ENCODE measurements around the gene TPPP.

The TPPP gene

DNA sequence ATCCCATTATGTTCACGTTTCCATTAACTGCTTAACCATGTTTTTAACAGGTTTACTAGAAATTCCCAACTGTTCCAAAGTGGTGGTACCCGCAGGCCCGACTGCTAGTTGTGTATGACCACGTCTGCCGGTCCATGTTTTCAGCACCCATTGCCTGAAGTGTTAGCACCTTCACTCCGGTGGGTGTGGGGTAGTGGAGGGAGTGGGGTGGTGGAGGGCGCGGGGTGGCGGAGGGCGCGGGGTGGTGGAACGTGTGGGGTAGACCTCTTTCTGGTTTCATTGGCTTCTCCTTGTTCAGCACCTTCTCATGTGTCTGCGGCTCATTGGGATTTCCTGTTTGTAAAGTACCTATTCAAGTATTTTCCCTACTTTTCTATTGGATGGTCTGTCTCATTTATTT, 37.7 kb downstream of the TPPP start:
- Histone ChIP-seq H3K9me3 (ENCODE audit: control insufficient read depth in 2 of 2, low read length in 2 of 2) (no peaks in the 10 kb centered on the region), H3K4me1 (ENCODE audit: control insufficient read depth in 2 of 2, insufficient read depth in 2 of 2, low read length in 2 of 2) (no peaks in the 10 kb centered on the region), H3K27ac (ENCODE audit: low read depth in 2 of 2, low read length in 2 of 2) (no peak overlapping the region), H3K36me3 (ENCODE audit: control insufficient read depth in 2 of 2, insufficient read depth in 2 of 2, low read length in 2 of 2) (peaks cover 0 to 12% of the 10 kb centered on the region in 2 donors), H3K9ac (ENCODE audit: low read depth in 1 of 2, low read length in 2 of 2) (no peak overlapping the region), H3K27me3 (ENCODE audit: control insufficient read depth in 2 of 2, insufficient read depth in 2 of 2, low read length in 2 of 2) (no peaks in the 10 kb centered on the region), H3K4me3 (ENCODE audit: low read length in 2 of 2) (no peak overlapping the region)

DNA sequence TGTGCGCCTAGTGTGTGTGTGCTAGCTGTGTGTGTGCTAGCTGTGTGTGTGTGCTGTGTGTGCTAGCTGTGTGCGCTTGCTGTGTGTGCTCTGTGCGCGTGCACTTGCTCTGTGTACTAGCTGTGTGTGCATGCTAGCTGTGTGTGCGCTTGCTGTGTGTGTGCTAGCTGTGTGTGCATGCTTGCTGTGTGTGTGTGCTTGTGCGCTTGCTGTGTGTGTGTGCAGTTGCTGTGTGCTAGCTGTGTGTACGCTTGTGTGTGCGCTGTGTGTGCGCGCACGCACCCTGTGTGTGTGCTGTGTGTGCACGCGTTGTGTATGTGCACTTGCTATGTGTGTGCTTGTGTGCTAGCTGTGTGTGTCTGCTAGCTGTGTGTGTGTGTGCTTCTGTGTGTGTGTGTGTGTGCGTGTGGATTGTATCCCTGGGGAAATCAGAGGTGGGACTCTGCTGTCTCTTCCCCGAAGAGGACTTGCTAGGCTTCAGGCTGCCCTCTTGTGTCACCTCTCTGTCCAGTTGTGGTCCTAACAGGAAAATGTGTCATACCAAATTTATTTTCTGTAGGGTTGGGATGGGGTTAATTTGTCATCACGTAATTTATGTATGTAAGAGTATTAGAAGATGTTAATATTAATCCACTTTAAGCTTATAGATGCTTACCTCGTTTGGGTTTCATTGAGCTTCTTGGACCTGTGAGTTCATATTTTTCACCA, 38.9 kb downstream of the TPPP start:
- Histone ChIP-seq H3K27me3 (ENCODE audit: control insufficient read depth in 2 of 2, insufficient read depth in 2 of 2, low read length in 2 of 2) (no peaks in the 10 kb centered on the region), H3K27ac (ENCODE audit: low read depth in 2 of 2, low read length in 2 of 2) (no peak overlapping the region), H3K4me1 (ENCODE audit: control insufficient read depth in 2 of 2, insufficient read depth in 2 of 2, low read length in 2 of 2) (no peaks in the 10 kb centered on the region), H3K9me3 (ENCODE audit: control insufficient read depth in 2 of 2, low read length in 2 of 2) (no peaks in the 10 kb centered on the region), H3K36me3 (ENCODE audit: control insufficient read depth in 2 of 2, insufficient read depth in 2 of 2, low read length in 2 of 2) (peaks cover 0 to 8% of the 10 kb centered on the region in 2 donors), H3K9ac (ENCODE audit: low read depth in 1 of 2, low read length in 2 of 2) (no peak overlapping the region), H3K4me3 (ENCODE audit: low read length in 2 of 2) (no peak overlapping the region)

DNA sequence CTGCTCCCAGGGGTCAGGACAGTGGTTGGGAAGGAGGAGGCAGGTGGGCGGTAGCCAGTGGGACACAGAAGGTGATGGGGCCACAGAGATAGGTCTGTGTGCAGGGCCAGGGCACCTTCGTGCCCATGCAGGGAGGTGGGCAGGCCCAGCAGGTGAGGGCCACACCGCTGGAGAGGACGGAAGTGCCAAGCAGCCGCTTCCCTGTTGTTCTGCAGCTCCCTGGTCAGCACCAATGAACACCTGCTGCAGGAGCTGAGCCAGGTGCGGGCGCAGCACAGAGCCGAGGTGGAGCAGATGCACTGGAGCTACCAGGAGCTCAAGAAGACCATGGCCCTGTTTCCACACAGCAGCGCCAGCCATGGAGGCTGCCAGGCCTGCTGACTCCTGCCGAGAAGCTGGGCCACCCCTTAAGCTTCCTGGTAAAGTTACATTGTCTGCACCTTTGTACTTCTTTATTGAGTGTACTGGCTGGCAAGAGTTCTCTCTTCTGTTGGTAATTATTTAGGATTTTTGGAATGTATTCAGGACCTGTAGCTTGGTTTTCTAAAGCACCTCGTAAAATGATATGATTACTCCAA, 40.3 kb downstream of the TPPP start:
- no peak overlapping the region for H3K4me3 ChIP-seq (ENCODE audit: low read length in 2 of 2)
- H3K4me1 ChIP-seq (ENCODE audit: control insufficient read depth in 2 of 2, insufficient read depth in 2 of 2, low read length in 2 of 2): no peaks in the 10 kb centered on the region
- H3K27ac ChIP-seq (ENCODE audit: low read depth in 2 of 2, low read length in 2 of 2): no peak overlapping the region
- no peak overlapping the region for H3K9ac ChIP-seq (ENCODE audit: low read depth in 1 of 2, low read length in 2 of 2)
- H3K9me3 ChIP-seq (ENCODE audit: control insufficient read depth in 2 of 2, low read length in 2 of 2): no peaks in the 10 kb centered on the region
- no peaks in the 10 kb centered on the region for H3K27me3 ChIP-seq (ENCODE audit: control insufficient read depth in 2 of 2, insufficient read depth in 2 of 2, low read length in 2 of 2)
- peaks cover 0 to 10% of the 10 kb centered on the region in 2 donors for H3K36me3 ChIP-seq (ENCODE audit: control insufficient read depth in 2 of 2, insufficient read depth in 2 of 2, low read length in 2 of 2)

DNA sequence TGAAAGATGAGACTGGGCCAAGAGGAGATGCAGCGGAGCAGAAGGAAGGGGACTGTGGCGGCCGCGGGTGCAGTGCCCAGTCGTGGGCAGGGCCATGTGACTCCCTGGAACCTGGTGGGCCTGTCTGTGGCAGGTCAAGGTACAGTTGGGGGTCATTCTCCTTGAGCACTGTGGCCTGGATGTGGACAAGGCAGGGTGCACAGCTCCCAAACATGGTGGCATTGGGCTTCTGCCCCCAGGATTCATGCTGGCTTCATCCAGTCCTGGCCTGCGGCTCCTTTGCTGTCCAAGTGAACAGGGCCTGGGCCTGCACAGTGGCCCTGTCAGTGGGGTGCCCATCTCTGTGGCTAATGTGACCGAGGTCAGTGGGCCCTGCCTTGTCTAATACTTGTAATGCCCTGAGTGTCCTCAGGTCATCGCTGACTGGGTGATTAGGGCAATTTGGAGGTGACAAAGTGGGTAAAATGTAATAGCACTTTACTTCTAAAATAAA, 41.1 kb downstream of the TPPP start:
- Histone ChIP-seq H3K9me3 (ENCODE audit: control insufficient read depth in 2 of 2, low read length in 2 of 2) (no peaks in the 10 kb centered on the region), H3K27me3 (ENCODE audit: control insufficient read depth in 2 of 2, insufficient read depth in 2 of 2, low read length in 2 of 2) (no peaks in the 10 kb centered on the region), H3K36me3 (ENCODE audit: control insufficient read depth in 2 of 2, insufficient read depth in 2 of 2, low read length in 2 of 2) (peaks cover 0 to 12% of the 10 kb centered on the region in 2 donors), H3K4me1 (ENCODE audit: control insufficient read depth in 2 of 2, insufficient read depth in 2 of 2, low read length in 2 of 2) (no peaks in the 10 kb centered on the region), H3K9ac (ENCODE audit: low read depth in 1 of 2, low read length in 2 of 2) (no peak overlapping the region), H3K27ac (ENCODE audit: low read depth in 2 of 2, low read length in 2 of 2) (no peak overlapping the region), H3K4me3 (ENCODE audit: low read length in 2 of 2) (no peak overlapping the region)

DNA sequence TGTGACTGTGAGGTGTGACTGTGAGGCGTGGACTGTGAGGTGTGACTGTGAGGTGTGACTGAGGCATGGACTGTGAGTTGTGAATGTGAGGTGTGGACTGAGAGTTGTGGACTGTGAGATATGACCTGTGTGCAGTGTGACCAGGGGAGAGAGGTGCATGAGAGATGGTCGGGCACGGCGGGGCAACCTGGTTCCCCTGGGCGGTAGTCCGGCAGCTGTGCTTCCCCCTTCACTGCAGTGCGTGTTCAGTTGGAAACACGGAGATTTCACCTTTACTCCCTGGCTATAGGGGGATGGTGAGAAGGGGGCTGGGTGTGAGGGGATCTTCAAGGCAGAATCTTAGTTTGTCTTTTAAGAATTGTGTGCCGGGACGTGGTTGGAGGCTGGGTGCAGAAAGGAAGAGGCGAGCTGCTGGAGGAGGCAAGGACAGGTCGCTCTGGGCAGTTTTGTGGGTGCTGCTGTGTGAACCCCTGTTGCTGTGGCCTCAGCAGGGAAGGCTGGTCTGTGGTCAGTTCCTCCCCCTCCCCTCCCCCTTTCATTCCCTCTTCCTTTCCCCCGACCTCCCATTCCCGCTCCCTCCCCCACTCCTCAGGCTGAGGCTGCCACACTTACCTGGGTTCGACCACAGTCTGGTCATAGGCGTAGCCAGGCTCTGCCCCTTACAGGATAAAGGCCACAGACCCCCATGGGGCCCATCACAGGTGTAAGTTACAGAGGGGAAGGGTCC, 41.7 kb downstream of the TPPP start:
- H3K27me3 ChIP-seq (ENCODE audit: control insufficient read depth in 2 of 2, insufficient read depth in 2 of 2, low read length in 2 of 2): no peaks in the 10 kb centered on the region
- no peak overlapping the region for H3K4me3 ChIP-seq (ENCODE audit: low read length in 2 of 2)
- no peak overlapping the region for H3K27ac ChIP-seq (ENCODE audit: low read depth in 2 of 2, low read length in 2 of 2)
- H3K4me1 ChIP-seq (ENCODE audit: control insufficient read depth in 2 of 2, insufficient read depth in 2 of 2, low read length in 2 of 2): no peaks in the 10 kb centered on the region
- H3K9me3 ChIP-seq (ENCODE audit: control insufficient read depth in 2 of 2, low read length in 2 of 2): no peaks in the 10 kb centered on the region
- H3K36me3 ChIP-seq (ENCODE audit: control insufficient read depth in 2 of 2, insufficient read depth in 2 of 2, low read length in 2 of 2): peaks cover 2 to 12% of the 10 kb centered on the region in 2 donors
- H3K9ac ChIP-seq (ENCODE audit: low read depth in 1 of 2, low read length in 2 of 2): no peak overlapping the region

DNA sequence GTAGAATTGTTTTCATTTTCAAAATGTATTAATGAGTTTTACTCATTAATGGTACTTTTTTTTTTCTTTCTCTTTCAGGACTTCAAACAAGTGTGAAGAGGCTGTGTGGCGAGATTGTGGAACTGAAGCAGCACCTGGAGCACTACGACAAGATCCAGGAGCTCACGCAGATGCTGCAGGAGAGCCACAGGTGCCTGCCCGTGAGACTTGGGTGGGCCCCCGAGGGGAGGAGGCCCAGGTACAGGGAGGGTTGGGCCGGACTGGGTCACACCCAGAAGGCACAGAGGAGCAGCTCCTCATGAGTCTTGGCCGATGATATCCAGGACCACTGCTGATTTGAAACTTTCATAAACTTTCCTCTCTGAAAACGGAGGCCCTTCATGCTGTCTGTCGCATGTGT, 45.4 kb downstream of the TPPP start:
- H3K4me1 ChIP-seq (ENCODE audit: control insufficient read depth in 2 of 2, insufficient read depth in 2 of 2, low read length in 2 of 2): no peaks in the 10 kb centered on the region
- peaks cover 2 to 14% of the 10 kb centered on the region in 2 donors for H3K36me3 ChIP-seq (ENCODE audit: control insufficient read depth in 2 of 2, insufficient read depth in 2 of 2, low read length in 2 of 2)
- H3K27me3 ChIP-seq (ENCODE audit: control insufficient read depth in 2 of 2, insufficient read depth in 2 of 2, low read length in 2 of 2): no peaks in the 10 kb centered on the region
- H3K4me3 ChIP-seq (ENCODE audit: low read length in 2 of 2): no peak overlapping the region
- no peak overlapping the region for H3K27ac ChIP-seq (ENCODE audit: low read depth in 2 of 2, low read length in 2 of 2)
- no peak overlapping the region for H3K9ac ChIP-seq (ENCODE audit: low read depth in 1 of 2, low read length in 2 of 2)
- H3K9me3 ChIP-seq (ENCODE audit: control insufficient read depth in 2 of 2, low read length in 2 of 2): no peaks in the 10 kb centered on the region

DNA sequence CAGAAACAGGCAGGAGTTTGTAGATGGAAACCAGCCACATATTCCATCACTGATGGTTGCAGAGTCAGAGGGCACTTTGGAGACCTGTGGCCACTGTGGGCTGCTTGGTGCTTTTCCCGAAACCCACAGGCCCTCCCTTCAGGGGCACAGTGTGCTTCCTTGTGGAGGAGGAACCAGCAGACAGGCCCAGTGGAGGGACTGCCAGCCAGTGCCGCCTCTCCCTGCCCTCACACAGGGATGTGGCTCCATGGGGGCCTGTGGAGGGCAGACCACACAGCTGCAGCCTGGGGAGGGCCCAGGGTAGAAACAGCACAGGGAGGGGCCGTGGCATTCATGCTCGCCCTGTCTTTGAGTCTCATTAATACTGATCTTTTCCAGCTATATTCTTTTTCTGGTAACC, 45.8 kb downstream of the TPPP start:
- H3K9me3 ChIP-seq (ENCODE audit: control insufficient read depth in 2 of 2, low read length in 2 of 2): no peaks in the 10 kb centered on the region
- H3K4me3 ChIP-seq (ENCODE audit: low read length in 2 of 2): no peak overlapping the region
- no peak overlapping the region for H3K9ac ChIP-seq (ENCODE audit: low read depth in 1 of 2, low read length in 2 of 2)
- no peaks in the 10 kb centered on the region for H3K4me1 ChIP-seq (ENCODE audit: control insufficient read depth in 2 of 2, insufficient read depth in 2 of 2, low read length in 2 of 2)
- peaks cover 4 to 17% of the 10 kb centered on the region in 2 donors for H3K36me3 ChIP-seq (ENCODE audit: control insufficient read depth in 2 of 2, insufficient read depth in 2 of 2, low read length in 2 of 2)
- H3K27ac ChIP-seq (ENCODE audit: low read depth in 2 of 2, low read length in 2 of 2): no peak overlapping the region
- no peaks in the 10 kb centered on the region for H3K27me3 ChIP-seq (ENCODE audit: control insufficient read depth in 2 of 2, insufficient read depth in 2 of 2, low read length in 2 of 2)

DNA sequence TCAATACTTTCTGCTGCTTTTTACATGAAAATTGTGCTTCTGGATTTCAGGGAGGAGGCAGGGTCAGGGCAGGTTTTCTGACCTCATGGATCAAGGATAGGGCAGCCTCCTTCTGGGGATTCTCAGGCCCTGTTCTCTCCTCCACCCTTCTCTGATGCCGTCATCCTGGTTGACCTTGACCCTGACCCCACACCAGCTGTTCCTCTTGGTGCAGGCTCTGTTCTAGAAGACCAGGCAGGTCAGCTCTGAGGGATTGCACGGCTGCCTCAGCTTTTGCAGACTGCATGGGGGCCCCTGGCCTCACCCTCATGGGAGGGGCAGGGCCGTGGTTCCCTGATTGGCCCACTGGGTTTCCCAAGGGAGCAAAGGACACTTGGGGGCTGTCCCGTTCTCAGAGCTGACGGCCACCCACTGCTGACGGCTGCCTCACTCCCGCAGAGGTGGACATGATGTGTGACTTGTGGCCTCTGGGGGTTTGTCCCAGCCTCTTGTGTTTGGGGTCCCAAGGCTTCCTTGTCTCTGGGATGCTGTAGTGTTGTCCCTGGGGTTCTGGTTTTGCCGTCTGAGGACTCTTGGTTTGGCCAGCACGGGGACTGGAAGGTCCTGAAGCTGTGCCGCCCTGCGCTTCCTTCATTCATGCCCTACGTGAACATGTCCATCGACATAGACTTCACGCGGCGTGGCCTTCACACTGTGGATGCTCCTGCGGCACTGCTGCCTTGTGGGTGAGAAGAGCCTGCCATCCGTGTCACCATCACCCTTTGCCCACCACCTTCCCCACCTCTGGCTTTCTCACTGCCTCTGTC, 46.6 kb downstream of the TPPP start:
- H3K4me1 ChIP-seq (ENCODE audit: control insufficient read depth in 2 of 2, insufficient read depth in 2 of 2, low read length in 2 of 2): no peaks in the 10 kb centered on the region
- no peak overlapping the region for H3K4me3 ChIP-seq (ENCODE audit: low read length in 2 of 2)
- H3K36me3 ChIP-seq (ENCODE audit: control insufficient read depth in 2 of 2, insufficient read depth in 2 of 2, low read length in 2 of 2): peaks cover 6 to 14% of the 10 kb centered on the region in 2 donors

DNA sequence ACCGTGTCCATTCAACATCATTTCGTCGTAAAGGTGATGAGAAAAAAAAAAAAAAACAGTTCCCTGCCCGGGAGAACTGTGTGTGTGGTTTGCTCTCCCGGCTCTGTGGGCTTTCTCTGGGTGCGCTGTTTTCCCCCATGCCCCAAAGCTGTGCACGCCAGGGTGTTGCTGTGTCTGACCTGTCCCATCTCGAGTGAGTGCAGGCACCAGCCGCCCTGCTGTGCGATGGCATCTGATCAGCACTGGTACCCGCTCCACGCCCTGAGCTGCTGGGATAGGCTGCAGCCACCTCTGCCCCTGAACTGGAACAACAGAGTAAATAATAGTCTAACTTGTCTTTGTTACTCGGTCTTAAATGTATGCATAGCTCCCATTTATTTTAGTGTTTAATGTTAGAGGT, 47.7 kb downstream of the TPPP start:
- Histone ChIP-seq H3K4me3 (ENCODE audit: low read length in 2 of 2) (no peak overlapping the region), H3K9ac (ENCODE audit: low read depth in 1 of 2, low read length in 2 of 2) (no peak overlapping the region), H3K27me3 (ENCODE audit: control insufficient read depth in 2 of 2, insufficient read depth in 2 of 2, low read length in 2 of 2) (no peaks in the 10 kb centered on the region), H3K36me3 (ENCODE audit: control insufficient read depth in 2 of 2, insufficient read depth in 2 of 2, low read length in 2 of 2) (peaks cover 11 to 18% of the 10 kb centered on the region in 2 donors), H3K9me3 (ENCODE audit: control insufficient read depth in 2 of 2, low read length in 2 of 2) (no peaks in the 10 kb centered on the region), H3K27ac (ENCODE audit: low read depth in 2 of 2, low read length in 2 of 2) (no peak overlapping the region), H3K4me1 (ENCODE audit: control insufficient read depth in 2 of 2, insufficient read depth in 2 of 2, low read length in 2 of 2) (no peaks in the 10 kb centered on the region)

More for the DNA sequence above, 46.6 kb downstream of the TPPP start:
- Histone ChIP-seq H3K9me3 (ENCODE audit: control insufficient read depth in 2 of 2, low read length in 2 of 2) (no peaks in the 10 kb centered on the region), H3K27me3 (ENCODE audit: control insufficient read depth in 2 of 2, insufficient read depth in 2 of 2, low read length in 2 of 2) (no peaks in the 10 kb centered on the region), H3K9ac (ENCODE audit: low read depth in 1 of 2, low read length in 2 of 2) (no peak overlapping the region), H3K27ac (ENCODE audit: low read depth in 2 of 2, low read length in 2 of 2) (no peak overlapping the region)
